ENCODE measurements around the gene MXD1. TPM values are rescaled to one million over a fixed set of nuclear protein-coding genes. Genes with fewer than 3 reads are reported as not detected.

The MXD1 gene
- total RNA-seq, 1 experiment from 2014 or later, result 1.5 TPM

DNA sequence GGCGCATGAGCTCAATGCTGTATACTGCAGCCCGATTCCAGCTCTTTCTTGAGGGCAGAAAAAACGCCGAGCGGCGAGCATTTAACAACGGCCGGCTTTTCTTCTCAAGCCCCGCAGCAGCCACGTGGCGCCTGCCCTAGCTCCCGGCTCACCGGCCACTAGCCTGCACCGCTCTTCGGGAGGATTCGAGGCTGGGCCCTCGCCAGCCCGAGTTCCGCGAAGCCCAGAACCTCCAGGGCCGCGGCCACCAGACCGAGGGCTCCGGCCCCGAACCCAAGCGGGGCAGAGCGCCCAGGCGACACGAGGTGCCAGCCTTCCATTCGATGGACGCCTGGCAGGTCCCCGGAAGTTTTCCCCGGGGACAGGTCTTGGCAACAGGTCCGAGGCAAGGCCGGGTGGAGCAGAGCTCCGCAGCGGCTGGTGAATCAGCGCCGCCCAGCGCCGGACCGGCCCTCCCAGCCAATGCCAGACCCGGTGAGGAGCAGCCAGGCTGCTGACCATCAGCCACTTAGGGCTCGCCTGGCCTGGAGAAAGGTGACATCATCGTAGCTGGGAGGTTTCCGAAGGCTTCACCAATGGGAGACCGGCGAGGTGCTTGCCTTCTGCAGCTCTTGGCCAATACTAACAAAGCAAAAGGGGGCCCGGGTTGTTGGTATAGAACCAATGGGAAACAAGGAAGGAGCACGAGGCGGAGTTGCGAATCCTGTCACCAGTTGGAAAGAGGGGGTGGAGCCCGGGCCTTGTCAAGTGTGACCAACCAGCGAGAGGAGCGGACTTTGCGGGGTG is 552 bp upstream of the MXD1 start (continued):
- TF ChIP-seq ZNF425 (CRISPR knock-in tag; conservative IDR thresholded peaks at IDR 0.05) (no peak), ZMAT4 (CRISPR knock-in tag; IDR thresholded peaks at IDR 0.05) (no peak), FOXP1 (CRISPR knock-in tag; IDR thresholded peaks at IDR 0.05; ENCODE audit: borderline replicate concordance) (peak; percentile 76), PREB (CRISPR knock-in tag; IDR thresholded peaks at IDR 0.05; ENCODE audit: borderline replicate concordance) (0 out of 2 replicates have a peak, but pooled peaks have one; percentile 63), ATF1 (CRISPR knock-in tag; IDR thresholded peaks at IDR 0.05) (no peak), NR2C2 (CRISPR knock-in tag; IDR thresholded peaks at IDR 0.05) (no peak), SMAD4 (CRISPR knock-in tag; IDR thresholded peaks at IDR 0.05) (no peak), FOXK1 (CRISPR knock-in tag; IDR thresholded peaks at IDR 0.05) (peak; percentile 56; the same call in 1 of the 2 replicates), ZBTB21 (CRISPR knock-in tag; IDR thresholded peaks at IDR 0.05; ENCODE audit: borderline replicate concordance) (no peak), ZNF671 (CRISPR knock-in tag; IDR thresholded peaks at IDR 0.05) (no peak; the same call in 1 of the 2 replicates), RORB (CRISPR knock-in tag; IDR thresholded peaks at IDR 0.05) (no peak), HMGA2 (CRISPR knock-in tag; IDR thresholded peaks at IDR 0.05) (peak; percentile 55; the same call in 1 of the 2 replicates), CBFB (CRISPR knock-in tag; IDR thresholded peaks at IDR 0.05; ENCODE audit: low read depth) (0 out of 2 replicates have a peak, but pooled peaks have one; percentile 30), MYBL2 (CRISPR knock-in tag; IDR thresholded peaks at IDR 0.05) (peak; percentile 94), SP1 (CRISPR knock-in tag; conservative IDR thresholded peaks at IDR 0.05) (peak; percentile 68), PRDM15 (CRISPR knock-in tag; IDR thresholded peaks at IDR 0.05) (no peak), MXD4 (CRISPR knock-in tag; IDR thresholded peaks at IDR 0.05; ENCODE audit: borderline replicate concordance) (no peak), ZNF317 (CRISPR knock-in tag; IDR thresholded peaks at IDR 0.05; ENCODE audit: borderline replicate concordance, low read depth) (no peak), IRF1 (CRISPR knock-in tag; IDR thresholded peaks at IDR 0.05) (no peak; the same call in 1 of the 2 replicates), NR1H2 (CRISPR knock-in tag; IDR thresholded peaks at IDR 0.05) (no peak), EMX1 (CRISPR knock-in tag; IDR thresholded peaks at IDR 0.05) (0 out of 2 replicates have a peak, but pooled peaks have one; percentile 35), ELF4 (CRISPR knock-in tag; IDR thresholded peaks at IDR 0.05; ENCODE audit: low read depth) (no peak), ZNF219 (CRISPR knock-in tag; IDR thresholded peaks at IDR 0.05; ENCODE audit: borderline replicate concordance) (no peak)
- TF ChIP-seq, protein P1, sequence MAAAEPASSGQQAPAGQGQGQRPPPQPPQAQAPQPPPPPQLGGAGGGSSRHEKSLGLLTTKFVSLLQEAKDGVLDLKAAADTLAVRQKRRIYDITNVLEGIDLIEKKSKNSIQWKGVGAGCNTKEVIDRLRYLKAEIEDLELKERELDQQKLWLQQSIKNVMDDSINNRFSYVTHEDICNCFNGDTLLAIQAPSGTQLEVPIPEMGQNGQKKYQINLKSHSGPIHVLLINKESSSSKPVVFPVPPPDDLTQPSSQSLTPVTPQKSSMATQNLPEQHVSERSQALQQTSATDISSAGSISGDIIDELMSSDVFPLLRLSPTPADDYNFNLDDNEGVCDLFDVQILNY (CRISPR knock-in tag; IDR thresholded peaks at IDR 0.05), result peak; percentile 68
- TF ChIP-seq, protein P2, sequence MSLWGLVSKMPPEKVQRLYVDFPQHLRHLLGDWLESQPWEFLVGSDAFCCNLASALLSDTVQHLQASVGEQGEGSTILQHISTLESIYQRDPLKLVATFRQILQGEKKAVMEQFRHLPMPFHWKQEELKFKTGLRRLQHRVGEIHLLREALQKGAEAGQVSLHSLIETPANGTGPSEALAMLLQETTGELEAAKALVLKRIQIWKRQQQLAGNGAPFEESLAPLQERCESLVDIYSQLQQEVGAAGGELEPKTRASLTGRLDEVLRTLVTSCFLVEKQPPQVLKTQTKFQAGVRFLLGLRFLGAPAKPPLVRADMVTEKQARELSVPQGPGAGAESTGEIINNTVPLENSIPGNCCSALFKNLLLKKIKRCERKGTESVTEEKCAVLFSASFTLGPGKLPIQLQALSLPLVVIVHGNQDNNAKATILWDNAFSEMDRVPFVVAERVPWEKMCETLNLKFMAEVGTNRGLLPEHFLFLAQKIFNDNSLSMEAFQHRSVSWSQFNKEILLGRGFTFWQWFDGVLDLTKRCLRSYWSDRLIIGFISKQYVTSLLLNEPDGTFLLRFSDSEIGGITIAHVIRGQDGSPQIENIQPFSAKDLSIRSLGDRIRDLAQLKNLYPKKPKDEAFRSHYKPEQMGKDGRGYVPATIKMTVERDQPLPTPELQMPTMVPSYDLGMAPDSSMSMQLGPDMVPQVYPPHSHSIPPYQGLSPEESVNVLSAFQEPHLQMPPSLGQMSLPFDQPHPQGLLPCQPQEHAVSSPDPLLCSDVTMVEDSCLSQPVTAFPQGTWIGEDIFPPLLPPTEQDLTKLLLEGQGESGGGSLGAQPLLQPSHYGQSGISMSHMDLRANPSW (CRISPR knock-in tag; conservative IDR thresholded peaks at IDR 0.05; ENCODE audit: low read depth), result no peak

Data from WTC11 (cell line).